Caco-2 (cell line): Measurements from ENCODE around the gene MACROD2. TPM values are rescaled to one million over a fixed set of nuclear protein-coding genes. Genes with fewer than 3 reads are reported as not detected.

Experiments used
- BruUV-seq: library from RNA; stranded (reverse); fragments of 400-500 nt; replicated peaks from 2 replicates; lab custom pipeline; 2021; lab: Mats Ljungman, UMichigan
- CTCF ChIA-PET: fragments of 300-600 bp; sonication (Branson Sonifier 250); formaldehyde crosslinking; loops from one replicate; lab custom pipeline; 2022; ENCODE audit warnings: antibody characterized with exemption; lab: Charles Lee
- POLR2A ChIA-PET: fragments of 300-600 bp; sonication (Branson Sonifier 250); formaldehyde crosslinking; loops from one replicate; lab custom pipeline; 2022; ENCODE audit warnings: antibody characterized with exemption; lab: Charles Lee
- DNase-seq, 2 experiments: peaks; one replicate each; pipeline versions ENCODE4 v3.0.0 to v3.0.0-alpha.2; 2020 to 2022
- H3K27me3 ChIP-seq: replicated peaks from 2 replicates; pipeline ENCODE4 v1.6.0; 2011; ENCODE audit warnings: low read length; ENCODE audit not compliant: control insufficient read depth, insufficient read depth
- H3K36me3 ChIP-seq: 2 replicates; pipeline ENCODE4 v1.5.1; 2011; ENCODE audit warnings: low read length; ENCODE audit not compliant: control insufficient read depth, insufficient read depth
- H3K4me1 ChIP-seq: fragments of 250-450 bp; sonication (Bioruptor Pico); 2 replicates; pipeline ENCODE4 v1.5.1; 2020; ENCODE audit warnings: mild to moderate bottlenecking
- H3K4me3 ChIP-seq: 2 replicates; pipeline ENCODE4 v1.5.1; 2011; ENCODE audit warnings: low read depth, mild to moderate bottlenecking, control low read depth, low read length
- H3K9me3 ChIP-seq: fragments of 250-450 bp; sonication (Bioruptor Pico); 2 replicates; pipeline ENCODE4 v1.5.1; 2020; ENCODE audit warnings: mild to moderate bottlenecking, moderate library complexity
- H3K27ac Mint-ChIP-seq: one replicate; pipeline ENCODE4 v1.8.0; 2022; ENCODE audit warnings: mixed read lengths; ENCODE audit not compliant: unreplicated experiment
- H3K27me3 Mint-ChIP-seq: one replicate; pipeline ENCODE4 v1.8.0; 2022; ENCODE audit warnings: mixed read lengths; ENCODE audit not compliant: insufficient read depth, unreplicated experiment
- H3K36me3 Mint-ChIP-seq: one replicate; pipeline ENCODE4 v1.8.0; 2022; ENCODE audit warnings: mild to moderate bottlenecking, mixed read lengths; ENCODE audit not compliant: insufficient read depth, unreplicated experiment
- H3K4me1 Mint-ChIP-seq: one replicate; pipeline ENCODE4 v1.8.0; 2022; ENCODE audit warnings: low read depth, mixed read lengths; ENCODE audit not compliant: unreplicated experiment
- H3K4me3 Mint-ChIP-seq: one replicate; pipeline ENCODE4 v1.8.0; 2022; ENCODE audit warnings: mild to moderate bottlenecking, moderate library complexity, mixed read lengths; ENCODE audit not compliant: unreplicated experiment
- H3K9me3 Mint-ChIP-seq: one replicate; pipeline ENCODE4 v1.8.0; 2022; ENCODE audit warnings: mixed read lengths; ENCODE audit not compliant: unreplicated experiment
- intact Hi-C: fragments of 100-400 bp; cut with micrococcal nuclease; formaldehyde crosslinking; loops from one replicate; pipeline ENCODE4 v1.10.0; 2022; ENCODE audit not compliant: unreplicated experiment
- total RNA-seq: library from RNA; stranded (reverse); gene quantifications from 2 replicates; pipeline ENCODE4 v1.2.3, GENCODE V29; 2022
- TF ChIP-seq, protein P1 (sequence below), 2 experiments: fragments of 200-600 bp in 1 of 2; IDR thresholded peaks; 1 replicate in 1 of 2; 2 replicates in 1 of 2; pipeline versions ENCODE4 v1.5.1 to v1.8.0; 2011 to 2022; ENCODE audit warnings: antibody characterized with exemption in 1 of 2, control low read depth in 1 of 2, inconsistent platforms in 1 of 2, low read depth in 1 of 2, low read length in 1 of 2, mild to moderate bottlenecking in 1 of 2, moderate library complexity in 1 of 2; ENCODE audit not compliant: insufficient read depth in 1 of 2, severe bottlenecking in 1 of 2, unreplicated experiment in 1 of 2

The MACROD2 gene
- total RNA-seq, 1 experiment from 2014 or later = 6.4 TPM

DNA sequence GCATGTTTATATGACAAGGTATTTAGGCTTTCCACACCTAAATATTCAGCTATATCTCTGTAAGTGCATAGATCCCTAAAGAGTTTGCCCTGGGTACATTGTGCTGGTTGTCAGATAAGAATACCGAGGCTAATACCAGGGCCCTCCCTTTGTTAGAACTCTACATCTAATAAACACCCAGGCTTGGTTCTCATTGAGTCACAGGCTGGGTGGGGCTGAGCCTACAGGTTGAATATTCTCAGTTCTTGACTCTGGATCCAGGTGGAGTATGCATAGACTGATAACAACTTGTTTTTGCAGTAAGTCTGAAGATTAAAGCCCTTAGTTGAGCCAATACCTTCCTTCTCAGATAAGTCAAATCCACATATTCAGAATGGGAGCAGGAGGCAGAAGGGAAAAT lies 654.3 kb downstream of the MACROD2 start:
- no peaks in the 10 kb centered on the region for H3K9me3 Mint-ChIP-seq
- BruUV-seq = no TSS peak
- H3K27ac Mint-ChIP-seq = no peak overlapping the region
- TF ChIP-seq, protein P1, sequence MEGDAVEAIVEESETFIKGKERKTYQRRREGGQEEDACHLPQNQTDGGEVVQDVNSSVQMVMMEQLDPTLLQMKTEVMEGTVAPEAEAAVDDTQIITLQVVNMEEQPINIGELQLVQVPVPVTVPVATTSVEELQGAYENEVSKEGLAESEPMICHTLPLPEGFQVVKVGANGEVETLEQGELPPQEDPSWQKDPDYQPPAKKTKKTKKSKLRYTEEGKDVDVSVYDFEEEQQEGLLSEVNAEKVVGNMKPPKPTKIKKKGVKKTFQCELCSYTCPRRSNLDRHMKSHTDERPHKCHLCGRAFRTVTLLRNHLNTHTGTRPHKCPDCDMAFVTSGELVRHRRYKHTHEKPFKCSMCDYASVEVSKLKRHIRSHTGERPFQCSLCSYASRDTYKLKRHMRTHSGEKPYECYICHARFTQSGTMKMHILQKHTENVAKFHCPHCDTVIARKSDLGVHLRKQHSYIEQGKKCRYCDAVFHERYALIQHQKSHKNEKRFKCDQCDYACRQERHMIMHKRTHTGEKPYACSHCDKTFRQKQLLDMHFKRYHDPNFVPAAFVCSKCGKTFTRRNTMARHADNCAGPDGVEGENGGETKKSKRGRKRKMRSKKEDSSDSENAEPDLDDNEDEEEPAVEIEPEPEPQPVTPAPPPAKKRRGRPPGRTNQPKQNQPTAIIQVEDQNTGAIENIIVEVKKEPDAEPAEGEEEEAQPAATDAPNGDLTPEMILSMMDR (IDR thresholded peaks at IDR 0.05; ENCODE audit: insufficient read depth in 1 of 2, low read depth in 1 of 2, low read length in 1 of 2, severe bottlenecking in 1 of 2, unreplicated experiment in 1 of 2) = no peak
- POLR2A ChIA-PET = no interaction called here
- H3K4me3 ChIP-seq = no peak overlapping the region
- H3K9me3 ChIP-seq = no peaks in the 10 kb centered on the region
- no peaks in the 10 kb centered on the region for H3K4me1 ChIP-seq
- H3K27me3 Mint-ChIP-seq = no peaks in the 10 kb centered on the region
- H3K36me3 ChIP-seq = no peaks in the 10 kb centered on the region
- intact Hi-C loops = no loop called here
- H3K4me1 Mint-ChIP-seq = no peaks in the 10 kb centered on the region
- no peak for DNase-seq
- CTCF ChIA-PET = no interaction called here
- H3K4me3 Mint-ChIP-seq = no peak overlapping the region
- H3K36me3 Mint-ChIP-seq = no peaks in the 10 kb centered on the region
- H3K27me3 ChIP-seq = no peaks in the 10 kb centered on the region

DNA sequence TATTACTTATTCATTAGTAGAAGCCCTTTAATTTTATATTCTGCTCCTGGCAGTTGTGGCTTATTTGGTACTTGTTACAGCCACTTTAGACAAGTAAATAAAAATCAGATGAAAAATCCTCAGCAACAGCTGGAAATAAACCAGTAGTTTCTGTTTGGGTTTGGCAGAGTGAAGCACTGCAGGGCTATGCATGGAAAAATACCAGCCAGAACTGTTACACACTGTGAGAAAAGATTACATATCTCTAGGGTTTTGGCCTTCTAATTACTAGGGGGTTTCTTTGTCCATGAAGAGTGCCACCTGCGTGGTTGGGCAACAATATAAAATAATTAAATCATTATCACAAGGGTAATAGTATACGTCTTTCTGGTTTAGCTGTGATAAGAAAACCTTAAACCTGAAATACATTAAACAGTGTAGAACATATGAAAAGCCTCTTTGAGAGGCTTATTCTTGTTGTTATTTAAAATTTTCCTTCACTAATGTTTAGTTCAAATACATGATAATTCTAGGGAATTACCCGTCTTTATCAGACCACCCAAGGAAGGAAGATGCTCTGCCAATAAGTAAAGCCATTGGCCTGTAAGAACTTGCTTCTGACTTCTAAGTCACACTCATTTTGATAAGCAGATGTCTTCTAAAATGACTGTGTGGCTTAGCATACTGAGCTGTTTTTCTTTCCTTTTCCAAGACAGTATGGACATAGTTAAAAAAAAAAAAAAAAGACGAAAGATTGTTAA lies 662.1 kb downstream of the MACROD2 start:
- Mint-ChIP-seq H3K4me3 (no peak overlapping the region), H3K27me3 (no peaks in the 10 kb centered on the region), H3K4me1 (no peaks in the 10 kb centered on the region), H3K27ac (no peak overlapping the region), H3K9me3 (no peaks in the 10 kb centered on the region), H3K36me3 (no peaks in the 10 kb centered on the region)
- CTCF ChIA-PET = no interaction called here
- H3K4me1 ChIP-seq = no peaks in the 10 kb centered on the region
- BruUV-seq = no TSS peak
- no peak overlapping the region for H3K4me3 ChIP-seq
- no peaks in the 10 kb centered on the region for H3K9me3 ChIP-seq
- H3K27me3 ChIP-seq = no peaks in the 10 kb centered on the region
- TF ChIP-seq, protein P1 (IDR thresholded peaks at IDR 0.05; ENCODE audit: insufficient read depth in 1 of 2, low read depth in 1 of 2, low read length in 1 of 2, severe bottlenecking in 1 of 2, unreplicated experiment in 1 of 2) = no peak
- no peak for DNase-seq
- intact Hi-C loops = no loop called here
- POLR2A ChIA-PET = no interaction called here
- no peaks in the 10 kb centered on the region for H3K36me3 ChIP-seq

DNA sequence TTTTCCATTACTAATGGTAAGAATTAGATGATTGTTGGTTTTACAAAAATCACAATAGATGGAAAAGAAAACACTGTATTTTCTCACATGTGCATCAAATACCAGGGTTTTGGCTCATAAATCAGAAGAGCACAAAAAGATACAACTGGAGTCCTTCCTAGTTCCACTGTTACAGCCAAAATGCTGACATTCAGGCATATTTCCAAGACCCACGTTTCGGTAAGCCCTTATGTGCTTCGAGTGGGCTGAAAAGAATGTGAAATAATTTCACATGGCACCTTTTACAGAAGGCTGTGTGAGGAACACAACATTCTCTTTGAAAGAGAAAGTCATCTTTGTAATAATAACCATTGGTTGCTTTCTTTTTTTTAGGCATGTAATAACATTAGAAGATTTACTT lies 668.8 kb downstream of the MACROD2 start:
- Histone ChIP-seq H3K27me3 (no peaks in the 10 kb centered on the region), H3K4me3 (no peak overlapping the region), H3K36me3 (no peaks in the 10 kb centered on the region), H3K4me1 (peaks cover 7% of the 10 kb centered on the region), H3K9me3 (no peaks in the 10 kb centered on the region)
- no peaks in the 10 kb centered on the region for H3K36me3 Mint-ChIP-seq
- TF ChIP-seq, protein P1 (IDR thresholded peaks at IDR 0.05; ENCODE audit: insufficient read depth in 1 of 2, low read depth in 1 of 2, low read length in 1 of 2, severe bottlenecking in 1 of 2, unreplicated experiment in 1 of 2) = no peak
- H3K27ac Mint-ChIP-seq = no peak overlapping the region
- DNase-seq = no peak
- CTCF ChIA-PET = no interaction called here
- H3K27me3 Mint-ChIP-seq = no peaks in the 10 kb centered on the region
- H3K9me3 Mint-ChIP-seq = no peaks in the 10 kb centered on the region
- no peaks in the 10 kb centered on the region for H3K4me1 Mint-ChIP-seq
- intact Hi-C loops = no loop called here
- no TSS peak for BruUV-seq
- POLR2A ChIA-PET = no interaction called here
- H3K4me3 Mint-ChIP-seq = no peak overlapping the region
